DMS 273 treated with DMSO at 0.1 percent for 48 hours (cell line): Measurements from ENCODE around the gene ABCC8.

ENCODE experiments used
- DNase-seq: peaks from one replicate; lab custom pipeline; 2025; lab: John Stamatoyannopoulos, UW

The ABCC8 gene

GRCh38 chr11:17403980-17404759 is 72.5 kb downstream of the ABCC8 start:
- DNase-seq = no peak

- no peak for DNase-seq
Observed at GRCh38 chr11:17402486-17402885, 74.2 kb downstream of the ABCC8 start.

GRCh38 chr11:17401841-17402240 is 74.8 kb downstream of the ABCC8 start:
- DNase-seq = no peak

DNA sequence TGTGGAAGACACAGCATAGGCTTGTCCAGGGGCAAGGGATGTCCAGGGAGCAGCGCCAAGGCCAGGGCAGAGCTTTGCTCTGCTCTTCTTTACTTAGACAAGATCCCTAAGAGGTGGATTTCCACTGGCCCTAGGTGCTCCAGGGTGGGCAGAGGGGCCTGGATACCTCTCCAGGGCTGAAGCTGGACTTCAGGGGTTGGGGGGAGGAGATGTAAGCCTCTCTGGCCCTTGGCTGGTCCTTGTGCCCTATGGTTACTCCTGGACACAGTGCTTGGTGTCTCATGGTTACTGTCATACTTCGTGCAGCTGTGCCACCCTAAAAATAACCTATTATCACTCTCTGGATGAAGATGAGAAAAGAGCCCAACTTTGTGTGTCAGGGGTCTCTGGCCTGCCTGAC is 75.3 kb downstream of the ABCC8 start:
- no peak for DNase-seq

DNA sequence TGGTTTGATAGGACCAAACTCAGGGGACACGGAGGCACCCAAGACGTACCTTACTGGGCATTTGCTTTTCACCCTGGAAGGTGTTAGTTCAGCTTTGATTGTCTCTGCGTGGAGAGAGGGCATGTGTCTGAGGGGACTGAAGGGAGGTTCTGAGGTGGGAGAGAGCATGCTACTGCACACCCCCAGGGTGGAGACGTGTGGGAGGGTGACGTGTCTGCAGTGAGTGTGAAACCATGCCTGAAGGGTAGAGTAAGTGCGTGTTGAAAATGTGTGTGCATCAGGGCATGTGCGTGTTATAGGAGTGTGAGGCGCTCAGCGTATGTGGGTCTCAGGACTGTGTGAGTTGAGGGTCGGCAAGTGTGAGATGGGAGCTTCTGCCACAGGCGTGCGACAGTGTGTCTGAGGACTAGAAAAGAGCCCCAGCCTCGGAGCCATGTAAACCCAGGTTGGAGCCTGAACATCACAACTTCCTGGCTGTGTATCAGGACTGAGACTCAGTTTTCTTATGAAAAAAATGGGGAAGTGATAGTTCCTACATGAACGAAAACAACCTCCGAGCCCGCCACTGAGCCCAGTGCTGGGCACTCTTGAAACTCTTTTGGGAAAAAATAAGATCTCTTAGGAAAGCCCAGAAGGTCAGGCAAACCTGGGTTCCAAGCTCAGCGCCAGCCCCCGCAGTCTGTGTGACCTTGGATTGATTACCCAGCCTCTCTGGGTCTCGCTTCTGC is 76.4 kb downstream of the ABCC8 start:
- no peak for DNase-seq

- DNase-seq = no peak
Observed at GRCh38 chr11:17399236-17399635, 77.4 kb downstream of the ABCC8 start.

DNA sequence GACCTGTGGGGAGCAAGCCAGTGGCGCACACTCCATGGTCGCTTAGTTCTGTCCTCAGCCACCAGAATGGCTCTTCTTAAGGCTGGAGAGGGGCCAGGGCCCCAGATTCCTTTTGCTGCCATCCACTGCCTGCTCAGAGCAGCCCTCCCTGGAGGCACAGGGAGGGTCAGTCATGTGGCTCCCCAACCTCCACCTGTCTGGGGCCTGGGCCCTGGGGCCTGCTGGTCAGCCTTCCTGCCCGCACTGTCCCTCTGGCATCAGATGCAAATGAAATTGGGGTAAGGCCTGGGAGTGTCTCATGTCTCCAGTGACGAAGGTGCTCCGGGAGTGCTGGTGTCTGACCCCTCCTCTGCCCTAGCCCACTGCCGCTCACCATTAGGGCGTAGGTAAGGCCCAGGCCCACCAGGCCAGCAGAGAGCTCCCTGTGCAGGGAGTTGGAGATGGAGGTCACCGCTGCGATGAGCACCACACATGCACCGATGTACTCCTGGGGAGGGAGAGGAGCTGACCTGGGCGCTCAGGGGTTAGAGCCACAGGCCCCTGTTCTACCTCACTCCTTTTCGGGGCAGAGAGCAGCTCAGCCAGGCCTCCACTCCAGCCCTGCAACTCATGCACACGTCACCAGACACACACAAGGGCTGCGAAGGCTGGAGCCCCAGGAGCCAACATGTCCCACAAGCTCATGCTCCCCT is 79.2 kb downstream of the ABCC8 start:
- no peak for DNase-seq

- no peak for DNase-seq
Observed at GRCh38 chr11:17396598-17397310, 79.9 kb downstream of the ABCC8 start.

- DNase-seq = no peak
Observed at GRCh38 chr11:17395978-17396377, 80.7 kb downstream of the ABCC8 start.

- no peak for DNase-seq
Observed at GRCh38 chr11:17395554-17395961, 81.1 kb downstream of the ABCC8 start.

DNA sequence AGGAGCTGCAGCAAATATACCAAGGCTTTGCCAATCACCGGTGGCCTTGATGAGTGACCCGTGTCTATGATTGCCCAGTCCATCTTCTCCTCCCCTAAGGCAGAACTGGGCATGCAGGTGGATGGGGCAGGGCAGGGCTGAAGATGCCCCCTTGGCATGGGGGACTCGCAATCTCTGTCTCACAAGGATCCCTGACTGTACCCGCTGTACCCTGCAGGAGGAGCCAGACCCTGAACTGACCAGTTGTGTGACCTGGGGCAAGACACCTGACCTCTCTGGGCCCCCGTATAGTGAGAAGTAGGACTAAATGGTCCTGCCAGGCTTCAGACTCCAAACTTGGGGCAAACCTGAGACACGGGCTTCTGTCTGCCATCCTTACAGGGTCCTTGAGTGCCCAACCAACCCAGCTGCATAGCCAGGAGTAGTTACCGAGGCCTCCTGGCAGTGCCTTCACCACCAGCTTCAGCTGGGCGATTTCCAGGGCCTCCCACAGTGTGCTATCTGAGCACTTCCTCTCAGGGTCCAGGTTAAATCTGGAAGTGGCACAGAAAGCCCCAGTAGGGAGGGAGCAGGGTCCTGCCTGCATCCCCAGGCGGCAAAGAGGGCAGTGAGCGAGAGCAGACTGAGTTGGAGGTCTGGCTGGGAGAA is 81.8 kb downstream of the ABCC8 start:
- no peak for DNase-seq

GRCh38 chr11:17393472-17393871 is 83.2 kb downstream of the ABCC8 start:
- DNase-seq = no peak

DNA sequence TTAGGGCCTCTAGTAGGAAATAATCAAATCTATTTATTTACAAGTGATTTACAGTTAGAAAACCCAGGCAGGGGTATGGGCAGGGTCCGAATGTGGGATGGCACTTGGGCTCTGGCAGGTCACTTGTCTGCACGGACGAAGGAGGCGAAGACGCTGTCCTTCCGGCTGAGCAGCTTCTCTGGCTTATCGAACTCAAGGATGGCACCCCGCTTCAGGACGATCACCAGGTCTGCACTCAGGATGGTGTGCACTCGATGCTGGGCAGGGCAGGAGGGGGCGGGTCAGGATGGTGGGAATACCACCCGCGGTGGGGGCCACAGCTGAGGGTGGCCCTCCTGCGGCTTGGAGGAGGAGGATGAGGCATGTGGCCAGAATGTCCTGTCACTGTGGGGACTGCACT is 83.8 kb downstream of the ABCC8 start:
- no peak for DNase-seq

DNA sequence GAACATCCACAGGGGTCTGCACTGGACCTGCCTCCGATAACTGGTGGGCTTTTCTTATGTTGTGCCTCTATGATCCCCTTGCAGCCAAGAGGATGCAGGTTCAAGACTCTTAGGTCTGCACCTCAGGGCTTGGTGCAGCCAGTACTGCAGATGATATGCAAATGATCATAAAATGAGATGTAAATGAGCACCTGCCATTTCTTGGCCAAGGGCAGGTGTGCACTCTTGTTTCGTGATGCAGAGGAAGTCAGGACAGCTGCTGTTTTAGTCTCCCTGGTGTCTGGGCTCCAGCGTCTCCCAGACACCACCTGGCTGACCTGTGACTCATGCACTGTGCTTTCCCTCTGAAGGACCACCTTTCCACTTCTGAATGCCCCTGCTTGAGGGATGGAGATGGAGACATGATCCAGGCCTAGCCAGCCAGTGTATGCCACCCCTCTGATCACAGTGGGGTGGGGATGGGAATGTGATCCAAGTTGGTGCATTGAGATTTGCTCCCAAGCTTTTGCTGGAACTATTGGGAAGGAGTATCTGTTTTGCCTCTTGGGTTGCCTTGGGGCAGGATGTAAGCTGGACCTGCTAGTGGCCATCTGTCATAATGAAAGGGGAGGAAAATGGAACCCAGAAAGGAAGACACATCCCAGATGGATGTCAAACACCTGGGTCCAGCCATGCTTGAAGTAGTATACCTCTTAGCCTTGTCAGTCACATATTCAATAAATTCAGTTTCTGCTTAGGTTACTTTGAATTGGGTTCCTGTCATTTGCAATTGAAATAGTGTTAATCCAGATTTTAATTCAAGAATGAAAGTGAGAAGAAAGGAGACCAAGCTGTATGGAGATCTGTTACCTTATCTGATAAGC is 84.9 kb downstream of the ABCC8 start:
- no peak for DNase-seq

DNA sequence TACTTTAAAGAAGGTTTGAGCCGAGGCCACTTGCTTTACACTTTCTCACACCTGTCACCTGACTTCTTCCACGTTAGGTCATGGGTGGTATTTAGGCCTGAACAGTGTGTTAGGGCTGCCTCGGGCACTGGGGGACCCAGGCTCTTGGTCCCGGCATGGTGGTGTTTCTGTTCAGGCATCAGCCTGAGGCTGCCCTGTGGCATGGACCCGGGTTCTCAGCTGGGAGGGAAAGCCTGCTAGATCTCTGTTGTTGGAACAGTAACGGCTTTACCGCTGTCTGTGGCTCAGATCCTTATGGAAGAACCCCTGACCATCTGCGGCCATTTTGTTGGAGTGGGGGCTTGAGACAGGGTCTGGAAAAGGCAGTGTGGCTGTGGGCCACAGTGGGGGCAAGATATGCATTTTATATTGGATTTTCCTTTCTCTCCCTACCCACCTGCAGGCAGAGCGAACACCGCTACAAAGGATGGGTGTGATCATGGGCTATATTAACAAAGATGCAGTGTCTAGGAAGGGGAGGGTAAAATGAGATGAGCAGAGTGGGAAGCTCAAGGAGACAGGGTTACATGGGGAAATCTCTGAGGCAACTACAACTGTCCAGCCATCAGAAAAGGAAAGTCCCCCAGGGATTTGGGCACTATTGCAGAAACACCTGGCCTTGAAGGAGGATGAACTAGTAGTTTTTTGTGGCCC is 86.5 kb downstream of the ABCC8 start:
- no peak for DNase-seq

DNA sequence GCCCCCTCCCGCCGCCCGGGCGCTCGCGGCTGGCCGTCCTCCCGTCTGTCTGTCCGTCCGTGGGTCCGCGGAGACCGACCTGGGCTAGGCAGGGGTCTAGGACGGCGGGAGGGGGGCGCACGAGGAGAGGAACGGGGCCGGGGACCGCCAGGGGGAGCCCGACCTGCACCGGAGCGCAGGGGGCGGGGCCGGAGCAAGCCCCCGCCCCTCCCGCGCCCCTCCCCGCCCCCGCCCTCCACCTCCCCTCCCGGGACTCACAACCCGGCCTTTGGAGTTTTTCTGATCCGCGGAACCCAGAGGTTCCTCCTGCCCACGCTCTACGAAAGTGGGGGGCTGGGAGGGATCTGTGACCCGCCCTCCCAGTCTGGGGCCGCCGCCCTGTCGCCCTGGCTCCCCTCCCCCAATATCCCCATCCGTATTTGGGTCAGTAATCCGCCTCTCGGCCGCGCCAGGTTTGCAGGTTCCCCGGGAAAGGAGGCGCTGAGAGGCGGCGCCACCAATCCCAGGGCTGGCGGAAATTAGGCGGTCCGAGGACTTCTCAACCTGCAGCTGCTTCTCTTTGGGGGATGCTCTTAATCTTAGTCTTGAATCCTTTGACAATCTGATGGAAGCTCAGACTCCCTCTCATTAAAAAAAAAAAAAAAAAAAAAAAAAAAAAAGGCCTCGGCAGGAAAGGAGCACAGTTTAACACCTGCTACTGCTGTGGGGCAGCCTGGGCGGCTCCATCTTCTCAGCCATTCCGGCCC is 87.3 kb downstream of the ABCC8 start:
- peak; percentile 14 for DNase-seq

- DNase-seq = no peak
Observed at GRCh38 chr11:17388609-17389210, 87.9 kb downstream of the ABCC8 start, which contains the start of gene KCNJ11. KCNJ11 (minus strand) TSS chr11:17388659; CDS start chr11:17388091, 568 bp downstream.

DNA sequence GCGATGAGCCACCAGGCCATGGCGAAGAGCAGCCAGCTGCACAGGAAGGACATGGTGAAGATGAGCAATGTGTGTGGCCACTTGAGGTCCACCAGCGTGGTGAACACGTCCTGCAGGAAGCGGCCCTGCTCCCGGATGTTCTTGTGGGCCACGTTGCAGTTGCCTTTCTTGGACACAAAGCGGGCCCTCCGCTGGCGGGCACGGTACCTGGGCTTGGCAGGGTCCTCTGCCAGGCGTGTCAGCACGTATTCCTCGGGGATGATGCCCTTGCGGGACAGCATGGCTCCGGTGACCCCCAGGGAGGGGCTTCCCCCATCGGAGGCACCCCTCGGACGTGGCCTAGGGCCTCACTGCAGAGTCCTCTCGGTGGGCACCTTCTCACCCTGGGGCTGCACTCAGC is 88.8 kb downstream of the ABCC8 start:
- DNase-seq = no peak

DNA sequence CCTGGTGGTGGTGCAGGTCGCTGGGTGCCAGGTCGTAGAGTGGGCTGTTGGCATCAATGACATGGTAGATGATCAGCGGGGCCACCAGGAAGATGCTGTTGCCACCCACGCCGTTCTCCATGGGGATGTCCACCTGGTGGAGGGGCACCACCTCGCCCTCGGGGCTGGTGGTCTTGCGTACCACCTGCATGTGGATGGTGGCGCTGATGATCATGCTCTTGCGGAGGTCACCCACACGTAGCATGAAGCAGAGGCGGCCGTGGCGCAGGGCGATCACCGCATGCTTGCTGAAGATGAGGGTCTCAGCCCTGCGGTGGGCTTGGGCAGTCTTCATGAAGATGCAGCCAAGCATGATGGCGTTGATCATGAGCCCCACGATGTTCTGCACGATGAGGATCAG is 89.4 kb downstream of the ABCC8 start:
- DNase-seq = no peak
